HepG2 (cell line): ENCODE measurements around the gene FGFR3. TPM values are rescaled to one million over a fixed set of nuclear protein-coding genes. Genes with fewer than 3 reads are reported as not detected.

ENCODE experiments used
- MTF2 ChIP-seq: sonication (generic); formaldehyde crosslinking; IDR thresholded peaks from 2 replicates; pipeline ENCODE4 v1.5.0; 2020; ENCODE audit warnings: missing genetic modification reagents, borderline replicate concordance
- NR2F2 ChIP-seq: IDR thresholded peaks from 2 replicates; pipeline ENCODE4 v1.6.1; 2012; ENCODE audit warnings: low read depth, inconsistent platforms, borderline replicate concordance
- RCOR2 ChIP-seq: IDR thresholded peaks from 2 replicates; pipeline ENCODE4 v1.6.1; 2016; ENCODE audit warnings: missing biosample characterization, missing genetic modification reagents
- RXRB ChIP-seq: IDR thresholded peaks from 2 replicates; pipeline ENCODE4 v1.6.1; 2016; ENCODE audit warnings: borderline replicate concordance, missing genetic modification reagents, missing compliant biosample characterization
- TFDP2 ChIP-seq: sonication (generic); formaldehyde crosslinking; IDR thresholded peaks from 2 replicates; pipeline ENCODE4 v1.4.0; 2020; ENCODE audit warnings: missing genetic modification reagents
- ZFP82 ChIP-seq: sonication (generic); formaldehyde crosslinking; IDR thresholded peaks from 2 replicates; pipeline ENCODE4 v1.5.1; 2020; ENCODE audit warnings: mild to moderate bottlenecking, missing genetic modification reagents, borderline replicate concordance
- ZNF275 ChIP-seq: sonication (generic); formaldehyde crosslinking; IDR thresholded peaks from 2 replicates; pipeline ENCODE4 v1.8.0; 2022; ENCODE audit warnings: missing genetic modification reagents, mild to moderate bottlenecking, inconsistent platforms, borderline replicate concordance
- ZNF331 ChIP-seq: sonication (generic); formaldehyde crosslinking; IDR thresholded peaks from 2 replicates; pipeline ENCODE4 v1.4.0; 2020; ENCODE audit warnings: missing genetic modification reagents
- ZNF441 ChIP-seq: sonication (generic); formaldehyde crosslinking; IDR thresholded peaks from 2 replicates; pipeline ENCODE4 v1.7.0; 2021; ENCODE audit warnings: missing genetic modification reagents, borderline replicate concordance
- ZNF546 ChIP-seq: sonication (generic); formaldehyde crosslinking; conservative IDR thresholded peaks from 2 replicates; pipeline ENCODE4 v1.8.1; 2023; ENCODE audit warnings: mild to moderate bottlenecking, missing genetic modification reagents
- ZNF558 ChIP-seq: sonication (generic); formaldehyde crosslinking; IDR thresholded peaks from 2 replicates; pipeline ENCODE4 v1.9.0; 2022; ENCODE audit warnings: mild to moderate bottlenecking, missing genetic modification reagents, borderline replicate concordance
- ZNF629 ChIP-seq: sonication (generic); formaldehyde crosslinking; conservative IDR thresholded peaks from 2 replicates; pipeline ENCODE4 v1.5.0; 2020; ENCODE audit warnings: missing genetic modification reagents
- polyA plus RNA-seq, 8 experiments: library from polyadenylated mRNA; depleted of rRNA in 3 of 8; stranded (reverse) in 7 of 8; unstranded in 1 of 8; fragments of >200 nt; fragmentation: Illumina TruSeq in 4 of 8; extraction: Trizol in 4 of 8; gene quantifications; 2 replicates each; pipeline versions ENCODE4 v1.2.1 to v1.2.3, GENCODE V29; 2011 to 2016; ENCODE audit warnings: low read depth in 4 of 8, missing spikeins in 1 of 8, mixed read lengths in 1 of 8; ENCODE audit not compliant: insufficient read depth in 1 of 8
- total RNA-seq, 5 experiments: library from RNA; depleted of rRNA; stranded (reverse); fragments of >200 nt; fragmentation: Illumina TruSeq; extraction: Trizol; gene quantifications; 2 replicates each; pipeline ENCODE4 v1.2.3, GENCODE V29; 2016; ENCODE audit warnings: low read depth in 1 of 5

Gene FGFR3
- total and polyA plus RNA-seq, 2 of the 13 experiments (the other 11 are each of a cell fraction or from before 2014, with no cell fraction given) = 103 to 109 TPM

- TF ChIP-seq RCOR2 (CRISPR knock-in tag) (no peak), ZNF546 (CRISPR knock-in tag) (peak; percentile 60), RXRB (no peak), ZNF558 (no peak), ZNF629 (no peak), ZNF331 (CRISPR knock-in tag) (peak; percentile 32; the same call in 1 of the 2 replicates), ZFP82 (CRISPR knock-in tag) (peak; percentile 80; the same call in 1 of the 2 replicates), MTF2 (no peak), TFDP2 (CRISPR knock-in tag) (peak; percentile 14; the same call in 1 of the 2 replicates), ZNF441 (CRISPR knock-in tag) (no peak), NR2F2 (no peak), ZNF275 (CRISPR knock-in tag) (0 out of 2 replicates have a peak, but pooled peaks have one; percentile 16)
- TF ChIP-seq, all 625 proteins: peak for 244
Observed at GRCh38 chr4:1746919-1747602, 46.0 kb upstream of the FGFR3 start (continued).
